ENCODE data around the gene SIGMAR1. TPM values are rescaled to one million over a fixed set of nuclear protein-coding genes. Genes with fewer than 3 reads are reported as not detected.

The SIGMAR1 gene
- total RNA-seq, 4 donors from 2014 or later: 48.6 to 89.7 (median 76.6) TPM

GRCh38 chr9:34628656-34629490 is 8.7 kb downstream of the SIGMAR1 start, which contains the start of gene ARID3C:
ARID3C (minus strand) TSS chr9:34629066; CDS start chr9:34628014, 1,052 bp downstream.
- WGBS, 2 donors: 1 to 2% methylated on average over 31 to 37 of the region's 69 CpGs
- peak; percentile 58 to 66 for DNase-seq
- intact Hi-C loops (cut with DNase I): no loop called here
- H3K4me1 ChIP-seq: peaks cover 5 to 13% of the 10 kb centered on the region in 2 donors
- no peak within 1 kb of the TSS for H3K27ac ChIP-seq
- TF ChIP-seq POLR2A (IDR thresholded peaks at IDR 0.05) (no peak), CTCF (IDR thresholded peaks at IDR 0.05) (peak in 1 of 6 experiments; percentile 12)
- H3K9me3 ChIP-seq: no peaks in the 10 kb centered on the region
- H3K4me3 ChIP-seq (replicated peaks in 1 of 3): peak within 1 kb of the TSS in 2 of 3 donors; percentile 22 to 30
- no peaks in the 10 kb centered on the region for H3K36me3 ChIP-seq
- H3K27me3 ChIP-seq: peaks cover 21% of the 10 kb centered on the region

- DNase-seq: no peak
- Histone ChIP-seq H3K27ac (no peak overlapping the region), H3K4me1 (peaks cover 8 to 21% of the 10 kb centered on the region in 2 donors), H3K4me3 (replicated peaks in 1 of 3) (peak overlapping the region in 1 of 3 donors; percentile 22), H3K36me3 (no peaks in the 10 kb centered on the region), H3K9me3 (no peaks in the 10 kb centered on the region), H3K27me3 (peaks cover 29% of the 10 kb centered on the region)
- no peak for TF ChIP-seq POLR2A (IDR thresholded peaks at IDR 0.05)
- no peak for TF ChIP-seq CTCF (IDR thresholded peaks at IDR 0.05)
- intact Hi-C loops (cut with DNase I): no loop called here
- WGBS, 2 donors: 34 to 36% methylated on average over 15 to 19 of the region's 20 CpGs
These were observed 9.6 kb downstream of the SIGMAR1 start for GRCh38 chr9:34627716-34628655.

- H3K36me3 ChIP-seq: no peaks in the 10 kb centered on the region
- 55 to 57% methylated on average over 3 of the region's 3 CpGs for WGBS, 2 donors
- no peak overlapping the region for H3K27ac ChIP-seq
- peaks cover 8 to 21% of the 10 kb centered on the region in 2 donors for H3K4me1 ChIP-seq
- H3K9me3 ChIP-seq: no peaks in the 10 kb centered on the region
- no peak overlapping the region for H3K4me3 ChIP-seq (replicated peaks in 1 of 3)
- peaks cover 29% of the 10 kb centered on the region for H3K27me3 ChIP-seq
- intact Hi-C loops (cut with DNase I): no loop called here
- TF ChIP-seq POLR2A (IDR thresholded peaks at IDR 0.05) (no peak), CTCF (IDR thresholded peaks at IDR 0.05) (no peak)
- no peak for DNase-seq
These were observed 12.5 kb downstream of the SIGMAR1 start for GRCh38 chr9:34625186-34625486.

- Histone ChIP-seq H3K4me1 (peaks cover 12 to 23% of the 10 kb centered on the region in 2 donors), H3K9me3 (no peaks in the 10 kb centered on the region), H3K36me3 (no peaks in the 10 kb centered on the region), H3K27ac (no peak overlapping the region), H3K27me3 (peaks cover 29% of the 10 kb centered on the region), H3K4me3 (replicated peaks in 1 of 3) (no peak overlapping the region)
- no peak for DNase-seq
- TF ChIP-seq CTCF (IDR thresholded peaks at IDR 0.05) (no peak), POLR2A (IDR thresholded peaks at IDR 0.05) (no peak)
- intact Hi-C loops (cut with DNase I): no loop called here
- 12 to 25% methylated on average over 19 to 39 of the region's 39 CpGs for WGBS, 2 donors
These were observed 13.0 kb downstream of the SIGMAR1 start for GRCh38 chr9:34624475-34625185.
